Ishikawa (cell line): Measurements from ENCODE around the gene RBCK1.

Source experiments
- CEBPB ChIP-seq: IDR thresholded peaks from 2 replicates; pipeline ENCODE4 v1.6.1; 2012
- CREB1 ChIP-seq: IDR thresholded peaks from 2 replicates; pipeline ENCODE4 v1.6.1; 2012; ENCODE audit warnings: low read depth
- EGR1 ChIP-seq: IDR thresholded peaks from 2 replicates; pipeline ENCODE4 v1.6.1; 2012
- EP300 ChIP-seq: IDR thresholded peaks from 2 replicates; pipeline ENCODE4 v1.6.1; 2012; ENCODE audit warnings: borderline replicate concordance
- FOXM1 ChIP-seq: IDR thresholded peaks from 2 replicates; pipeline ENCODE4 v1.6.1; 2012; ENCODE audit warnings: low read depth, borderline replicate concordance
- MAX ChIP-seq: IDR thresholded peaks from 2 replicates; pipeline ENCODE4 v1.6.1; 2012
- NFIC ChIP-seq: IDR thresholded peaks from 2 replicates; pipeline ENCODE4 v1.6.1; 2012
- RAD21 ChIP-seq: IDR thresholded peaks from 2 replicates; pipeline ENCODE4 v1.6.1; 2012; ENCODE audit warnings: low read depth
- TAF1 ChIP-seq: IDR thresholded peaks from 2 replicates; pipeline ENCODE4 v1.6.1; 2012; ENCODE audit warnings: low read depth, mild to moderate bottlenecking
- TCF12 ChIP-seq: IDR thresholded peaks from 2 replicates; pipeline ENCODE4 v1.6.1; 2012; ENCODE audit warnings: low read depth
- TEAD4 ChIP-seq: IDR thresholded peaks from 2 replicates; pipeline ENCODE4 v1.6.1; 2012
- YY1 ChIP-seq: IDR thresholded peaks from 2 replicates; pipeline ENCODE4 v1.6.1; 2012; ENCODE audit warnings: low read depth
- ZBTB7A ChIP-seq: IDR thresholded peaks from 2 replicates; pipeline ENCODE4 v1.6.1; 2012; ENCODE audit warnings: low read depth
- TF ChIP-seq, protein P1 (sequence below): IDR thresholded peaks from 2 replicates; pipeline ENCODE4 v1.6.1; 2012
- TF ChIP-seq, protein P2 (sequence below): IDR thresholded peaks from 2 replicates; pipeline ENCODE4 v1.6.1; 2012; ENCODE audit warnings: low read depth, mild to moderate bottlenecking

Gene RBCK1

GRCh38 chr20:412081-412480, 4.0 kb downstream of the RBCK1 start:
- TF ChIP-seq FOXM1 (no peak), ZBTB7A (no peak), TAF1 (no peak), MAX (no peak)
- TF ChIP-seq, protein P1, sequence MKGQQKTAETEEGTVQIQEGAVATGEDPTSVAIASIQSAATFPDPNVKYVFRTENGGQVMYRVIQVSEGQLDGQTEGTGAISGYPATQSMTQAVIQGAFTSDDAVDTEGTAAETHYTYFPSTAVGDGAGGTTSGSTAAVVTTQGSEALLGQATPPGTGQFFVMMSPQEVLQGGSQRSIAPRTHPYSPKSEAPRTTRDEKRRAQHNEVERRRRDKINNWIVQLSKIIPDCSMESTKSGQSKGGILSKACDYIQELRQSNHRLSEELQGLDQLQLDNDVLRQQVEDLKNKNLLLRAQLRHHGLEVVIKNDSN = no peak

GRCh38 chr20:414161-414560, 6.1 kb downstream of the RBCK1 start:
- TF ChIP-seq MAX (no peak), CEBPB (no peak), EGR1 (no peak), TEAD4 (no peak), TAF1 (no peak), CREB1 (no peak), RAD21 (no peak), YY1 (no peak), ZBTB7A (no peak), FOXM1 (no peak), EP300 (no peak), NFIC (no peak), TCF12 (no peak)
- TF ChIP-seq, protein P2, sequence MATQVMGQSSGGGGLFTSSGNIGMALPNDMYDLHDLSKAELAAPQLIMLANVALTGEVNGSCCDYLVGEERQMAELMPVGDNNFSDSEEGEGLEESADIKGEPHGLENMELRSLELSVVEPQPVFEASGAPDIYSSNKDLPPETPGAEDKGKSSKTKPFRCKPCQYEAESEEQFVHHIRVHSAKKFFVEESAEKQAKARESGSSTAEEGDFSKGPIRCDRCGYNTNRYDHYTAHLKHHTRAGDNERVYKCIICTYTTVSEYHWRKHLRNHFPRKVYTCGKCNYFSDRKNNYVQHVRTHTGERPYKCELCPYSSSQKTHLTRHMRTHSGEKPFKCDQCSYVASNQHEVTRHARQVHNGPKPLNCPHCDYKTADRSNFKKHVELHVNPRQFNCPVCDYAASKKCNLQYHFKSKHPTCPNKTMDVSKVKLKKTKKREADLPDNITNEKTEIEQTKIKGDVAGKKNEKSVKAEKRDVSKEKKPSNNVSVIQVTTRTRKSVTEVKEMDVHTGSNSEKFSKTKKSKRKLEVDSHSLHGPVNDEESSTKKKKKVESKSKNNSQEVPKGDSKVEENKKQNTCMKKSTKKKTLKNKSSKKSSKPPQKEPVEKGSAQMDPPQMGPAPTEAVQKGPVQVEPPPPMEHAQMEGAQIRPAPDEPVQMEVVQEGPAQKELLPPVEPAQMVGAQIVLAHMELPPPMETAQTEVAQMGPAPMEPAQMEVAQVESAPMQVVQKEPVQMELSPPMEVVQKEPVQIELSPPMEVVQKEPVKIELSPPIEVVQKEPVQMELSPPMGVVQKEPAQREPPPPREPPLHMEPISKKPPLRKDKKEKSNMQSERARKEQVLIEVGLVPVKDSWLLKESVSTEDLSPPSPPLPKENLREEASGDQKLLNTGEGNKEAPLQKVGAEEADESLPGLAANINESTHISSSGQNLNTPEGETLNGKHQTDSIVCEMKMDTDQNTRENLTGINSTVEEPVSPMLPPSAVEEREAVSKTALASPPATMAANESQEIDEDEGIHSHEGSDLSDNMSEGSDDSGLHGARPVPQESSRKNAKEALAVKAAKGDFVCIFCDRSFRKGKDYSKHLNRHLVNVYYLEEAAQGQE = no peak
- TF ChIP-seq, protein P1 = no peak

DNA sequence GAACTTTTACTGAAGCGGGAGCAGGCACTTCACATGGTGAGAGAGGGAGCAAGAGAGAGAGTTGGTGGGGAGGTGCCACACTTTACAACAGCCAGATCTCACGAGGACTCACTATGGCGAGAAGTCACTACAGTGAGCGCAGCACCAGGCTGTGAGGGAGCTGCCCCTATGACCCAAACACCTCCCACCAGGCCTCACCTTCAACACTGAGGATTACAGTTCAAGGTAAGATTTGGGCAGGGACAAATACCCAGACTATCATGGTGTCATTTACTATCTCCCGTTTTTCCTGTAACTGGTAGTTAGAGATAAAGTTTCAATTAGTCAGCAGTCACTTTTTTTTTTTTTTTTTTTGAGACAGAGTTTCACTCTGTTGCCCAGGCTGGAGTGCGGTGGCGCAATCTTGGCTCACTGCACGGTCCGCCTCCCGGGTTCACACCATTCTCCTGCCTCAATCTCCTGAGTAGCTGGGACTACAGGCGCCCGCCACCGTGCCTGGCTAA, 7.8 kb downstream of the RBCK1 start:
- TF ChIP-seq EP300 = no peak
- TF ChIP-seq FOXM1 = no peak
- TF ChIP-seq NFIC = no peak
- TF ChIP-seq CEBPB = peak; percentile 92
- TF ChIP-seq MAX = no peak

GRCh38 chr20:416950-417800, 9.1 kb downstream of the RBCK1 start:
- TF ChIP-seq NFIC (no peak), EP300 (no peak), ZBTB7A (no peak), TEAD4 (no peak), TAF1 (no peak), RAD21 (no peak), CREB1 (no peak), MAX (no peak)

GRCh38 chr20:417801-418342, 9.8 kb downstream of the RBCK1 start:
- TF ChIP-seq EGR1 (no peak), MAX (no peak), TCF12 (no peak), ZBTB7A (no peak), NFIC (no peak), CEBPB (no peak), TAF1 (no peak), EP300 (no peak), CREB1 (no peak), TEAD4 (no peak), RAD21 (no peak), YY1 (no peak), FOXM1 (no peak)
- TF ChIP-seq, protein P2 = no peak
- TF ChIP-seq, protein P1 = no peak
